Neutrophil (primary cell): Measurements from ENCODE around the gene MGRN1.

Experiments
- H3K27ac ChIP-seq: fragments of 200-600 bp; sonication (generic); 2 replicates; pipeline ENCODE4 v1.5.1; 2016; ENCODE audit warnings: mild to moderate bottlenecking, moderate library complexity
- H3K27me3 ChIP-seq: fragments of 200-600 bp; sonication (generic); 2 replicates; pipeline ENCODE4 v1.6.0; 2016; ENCODE audit warnings: mild to moderate bottlenecking
- H3K36me3 ChIP-seq: fragments of 200-600 bp; sonication (generic); 2 replicates; pipeline ENCODE4 v1.5.1; 2017
- H3K4me1 ChIP-seq, 2 experiments: fragments of 200-600 bp in 1 of 2; sonication (generic) in 1 of 2; 1 replicate in 1 of 2; 2 replicates in 1 of 2; pipeline versions ENCODE4 v1.5.1 to v1.6.1; 2013 to 2016; ENCODE audit warnings: low read depth in 1 of 2, low read length in 1 of 2, mild to moderate bottlenecking in 1 of 2, moderate library complexity in 1 of 2; ENCODE audit not compliant: control insufficient read depth in 1 of 2, insufficient read depth in 1 of 2
- H3K4me3 ChIP-seq, 2 experiments: fragments of 200-600 bp in 1 of 2; sonication (generic) in 1 of 2; 1 replicate in 1 of 2; 2 replicates in 1 of 2; pipeline ENCODE4 v1.5.1; 2013 to 2016; ENCODE audit warnings: low read depth in 1 of 2, low read length in 1 of 2, mild to moderate bottlenecking in 1 of 2, moderate library complexity in 1 of 2
- H3K9me3 ChIP-seq: fragments of 200-600 bp; sonication (generic); 2 replicates; pipeline ENCODE4 v1.5.1; 2016
- TF ChIP-seq, protein P1 (sequence below): fragments of 200-600 bp; sonication (generic); IDR thresholded peaks from 2 replicates; pipeline ENCODE4 v1.5.1; 2016; ENCODE audit warnings: antibody characterized with exemption

Gene MGRN1

GRCh38 chr16:4676831-4677230 lies 52.2 kb downstream of the MGRN1 start:
- H3K27ac ChIP-seq, result peak overlapping the region; percentile 16
- H3K36me3 ChIP-seq, result peaks cover 85% of the 10 kb centered on the region

GRCh38 chr16:4677390-4677789 lies 52.8 kb downstream of the MGRN1 start:
- Histone ChIP-seq H3K9me3 (no peaks in the 10 kb centered on the region), H3K4me3 (no peak overlapping the region), H3K4me1 (peaks cover 29 to 32% of the 10 kb centered on the region in 2 experiments), H3K27ac (no peak overlapping the region), H3K27me3 (no peaks in the 10 kb centered on the region), H3K36me3 (peaks cover 85% of the 10 kb centered on the region)
- TF ChIP-seq, protein P1, sequence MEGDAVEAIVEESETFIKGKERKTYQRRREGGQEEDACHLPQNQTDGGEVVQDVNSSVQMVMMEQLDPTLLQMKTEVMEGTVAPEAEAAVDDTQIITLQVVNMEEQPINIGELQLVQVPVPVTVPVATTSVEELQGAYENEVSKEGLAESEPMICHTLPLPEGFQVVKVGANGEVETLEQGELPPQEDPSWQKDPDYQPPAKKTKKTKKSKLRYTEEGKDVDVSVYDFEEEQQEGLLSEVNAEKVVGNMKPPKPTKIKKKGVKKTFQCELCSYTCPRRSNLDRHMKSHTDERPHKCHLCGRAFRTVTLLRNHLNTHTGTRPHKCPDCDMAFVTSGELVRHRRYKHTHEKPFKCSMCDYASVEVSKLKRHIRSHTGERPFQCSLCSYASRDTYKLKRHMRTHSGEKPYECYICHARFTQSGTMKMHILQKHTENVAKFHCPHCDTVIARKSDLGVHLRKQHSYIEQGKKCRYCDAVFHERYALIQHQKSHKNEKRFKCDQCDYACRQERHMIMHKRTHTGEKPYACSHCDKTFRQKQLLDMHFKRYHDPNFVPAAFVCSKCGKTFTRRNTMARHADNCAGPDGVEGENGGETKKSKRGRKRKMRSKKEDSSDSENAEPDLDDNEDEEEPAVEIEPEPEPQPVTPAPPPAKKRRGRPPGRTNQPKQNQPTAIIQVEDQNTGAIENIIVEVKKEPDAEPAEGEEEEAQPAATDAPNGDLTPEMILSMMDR, result no peak

More at GRCh38 chr16:4676831-4677230, 52.2 kb downstream of the MGRN1 start:
- H3K9me3 ChIP-seq, result no peaks in the 10 kb centered on the region
- TF ChIP-seq, protein P1, result no peak
- peaks cover 29 to 32% of the 10 kb centered on the region in 2 experiments for H3K4me1 ChIP-seq
- H3K27me3 ChIP-seq, result no peaks in the 10 kb centered on the region
- no peak overlapping the region for H3K4me3 ChIP-seq

DNA sequence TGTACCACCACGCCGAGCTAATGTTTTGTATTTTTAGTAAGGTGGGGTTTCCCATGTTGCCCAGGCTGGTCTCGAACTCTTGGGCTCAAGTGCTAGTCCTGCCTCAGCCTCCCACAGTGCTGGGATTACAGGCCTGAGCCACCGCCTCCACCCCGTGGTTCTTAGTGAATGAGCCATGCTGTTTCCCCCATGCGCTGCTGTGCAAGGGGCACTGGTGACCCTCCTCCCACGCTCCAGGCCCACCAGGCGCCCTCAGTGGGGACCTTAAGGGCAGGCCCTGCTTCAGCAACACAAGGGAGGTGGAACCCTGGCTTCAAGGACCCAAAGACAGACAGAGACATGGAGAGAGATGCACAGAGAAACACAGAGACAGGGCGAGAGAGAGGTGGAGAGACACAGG lies 53.4 kb downstream of the MGRN1 start:
- TF ChIP-seq, protein P1, result no peak
- Histone ChIP-seq H3K9me3 (no peaks in the 10 kb centered on the region), H3K4me1 (peaks cover 29 to 32% of the 10 kb centered on the region in 2 experiments), H3K27me3 (no peaks in the 10 kb centered on the region), H3K27ac (peak overlapping the region; percentile 95), H3K36me3 (peaks cover 85% of the 10 kb centered on the region), H3K4me3 (no peak overlapping the region)

- Histone ChIP-seq H3K4me3 (no peak overlapping the region), H3K9me3 (no peaks in the 10 kb centered on the region), H3K4me1 (peaks cover 29 to 32% of the 10 kb centered on the region in 2 experiments), H3K36me3 (peaks cover 85% of the 10 kb centered on the region), H3K27me3 (no peaks in the 10 kb centered on the region), H3K27ac (peak overlapping the region; percentile 95)
- TF ChIP-seq, protein P1, result no peak
These were observed 54.0 kb downstream of the MGRN1 start for GRCh38 chr16:4678596-4678995.

- H3K27ac ChIP-seq, result peak overlapping the region; percentile 95
- H3K36me3 ChIP-seq, result peaks cover 85% of the 10 kb centered on the region
- H3K4me1 ChIP-seq, result peaks cover 29 to 32% of the 10 kb centered on the region in 2 experiments
- no peaks in the 10 kb centered on the region for H3K9me3 ChIP-seq
- TF ChIP-seq, protein P1, result no peak
- H3K27me3 ChIP-seq, result no peaks in the 10 kb centered on the region
- peak overlapping the region; percentile 69 to 71 for H3K4me3 ChIP-seq
These were observed 54.7 kb downstream of the MGRN1 start for GRCh38 chr16:4679156-4679849.
